Measurements from ENCODE around the gene CFAP91.
"Not testable (repeated sequence)": the region's sequence is repeated elsewhere in the genome, so short reads cannot be mapped to it uniquely, and the experiment has no call there.

Gene CFAP91

GRCh38 chr3:119678209-119678608 is 24.6 kb upstream of the CFAP91 start:
- not testable (repeated sequence) for DNase-seq

GRCh38 chr3:119679874-119680273 is 22.9 kb upstream of the CFAP91 start:
- DNase-seq: no peak

- DNase-seq: no peak
Measured at GRCh38 chr3:119681279-119681678, 21.5 kb upstream of the CFAP91 start.

- DNase-seq: no peak
Measured at GRCh38 chr3:119683421-119683820, 19.4 kb upstream of the CFAP91 start.

- no peak for DNase-seq
Measured at GRCh38 chr3:119690043-119690656, 12.7 kb upstream of the CFAP91 start.

- DNase-seq: no peak
Measured at GRCh38 chr3:119695480-119695879, 7.3 kb upstream of the CFAP91 start.

- DNase-seq: no peak
Measured at GRCh38 chr3:119697394-119697793, 5.4 kb upstream of the CFAP91 start.

GRCh38 chr3:119700269-119700919 is 2.4 kb upstream of the CFAP91 start:
- DNase-seq: no peak

- no peak for DNase-seq
Measured at GRCh38 chr3:119700920-119701734, 1.7 kb upstream of the CFAP91 start.

- DNase-seq: no peak
Measured at GRCh38 chr3:119703820-119704531, 1.2 kb downstream of the CFAP91 start.

GRCh38 chr3:119715105-119715504 is 12.3 kb downstream of the CFAP91 start:
- no peak for DNase-seq

GRCh38 chr3:119716998-119717397 is 14.2 kb downstream of the CFAP91 start:
- DNase-seq: no peak

- no peak for DNase-seq
Measured at GRCh38 chr3:119717520-119717919, 14.7 kb downstream of the CFAP91 start.

- no peak for DNase-seq
Measured at GRCh38 chr3:119723022-119723421, 20.2 kb downstream of the CFAP91 start.

- no peak for DNase-seq
Measured at GRCh38 chr3:119726909-119727308, 24.1 kb downstream of the CFAP91 start.

- DNase-seq: no peak
Measured at GRCh38 chr3:119729996-119730395, 27.2 kb downstream of the CFAP91 start.

- DNase-seq: no peak
Measured at GRCh38 chr3:119731560-119732343, 28.9 kb downstream of the CFAP91 start.

GRCh38 chr3:119733812-119734211 is 31.0 kb downstream of the CFAP91 start:
- no peak for DNase-seq

- DNase-seq: no peak
Measured at GRCh38 chr3:119738741-119739140, 35.9 kb downstream of the CFAP91 start.

- DNase-seq: no peak
Measured at GRCh38 chr3:119741657-119742590, 39.1 kb downstream of the CFAP91 start.

- no peak for DNase-seq
Measured at GRCh38 chr3:119743921-119744320, 41.1 kb downstream of the CFAP91 start.
